Cardiac muscle cell (in vitro differentiated cells and primary cell): Measurements from ENCODE around the gene KDM4C. TPM values are rescaled to one million over a fixed set of nuclear protein-coding genes. Genes with fewer than 3 reads are reported as not detected.
A peak's percentile ranks its signal among the peaks of the same experiment; 100 is the strongest.

Source experiments
- DNase-seq, 2 donors: peaks; one replicate each; pipeline versions ENCODE4 v3.0.0 to v3.0.0-alpha.2; 2010 to 2017; ENCODE audit warnings: low read depth in 1 of 2, low spot score in 1 of 2
- H3K27ac ChIP-seq: fragments of 200-600 bp; sonication (generic); 2 replicates; pipeline ENCODE4 v1.5.1; 2016
- H3K27me3 ChIP-seq: fragments of 200-600 bp; sonication (generic); 2 replicates; pipeline ENCODE4 v1.6.0; 2016; ENCODE audit warnings: control low read depth
- H3K36me3 ChIP-seq: fragments of 200-600 bp; sonication (generic); 2 replicates; pipeline ENCODE4 v1.5.1; 2016; ENCODE audit warnings: control low read depth
- H3K4me1 ChIP-seq: fragments of 200-600 bp; sonication (generic); 2 replicates; pipeline ENCODE4 v1.8.1; 2017; ENCODE audit warnings: low read depth, mild to moderate bottlenecking, mixed run types
- H3K4me3 ChIP-seq: fragments of 200-600 bp; sonication (generic); 2 replicates; pipeline ENCODE4 v1.5.1; 2016; ENCODE audit warnings: mild to moderate bottlenecking
- H3K9me3 ChIP-seq: fragments of 200-600 bp; sonication (generic); 2 replicates; pipeline ENCODE4 v1.5.1; 2017; ENCODE audit warnings: low read depth, mild to moderate bottlenecking, control low read depth
- CTCF ChIP-seq: IDR thresholded peaks from 2 replicates; pipeline ENCODE4 v1.5.1; 2012; ENCODE audit warnings: low read depth, mild to moderate bottlenecking, low read length
- polyA plus RNA-seq: library from polyadenylated mRNA; unstranded; fragments of >200 nt; fragmentation: Nextera tagmentation; extraction: Ambion mirVana; gene quantifications from 2 replicates; pipeline ENCODE4 v1.2.1, GENCODE V29; 2016
- total RNA-seq: library from RNA; depleted of rRNA; stranded (reverse); fragments of >200 nt; gene quantifications from 2 replicates; pipeline ENCODE4 v1.2.3, GENCODE V29; 2016

The KDM4C gene
- total and polyA plus RNA-seq, 2 experiments from 2014 or later, result 15.1 to 32.0 TPM

- Histone ChIP-seq H3K9me3 (no peaks in the 10 kb centered on the region), H3K4me3 (no peak overlapping the region)
These were observed 386.7 kb downstream of the KDM4C start for GRCh38 chr9:7144265-7145046.

GRCh38 chr9:7145361-7146069 is 387.7 kb downstream of the KDM4C start:
- TF ChIP-seq CTCF, result no peak
- no peaks in the 10 kb centered on the region for H3K27me3 ChIP-seq
- peak overlapping the region; percentile 84 for H3K27ac ChIP-seq
- no peak for DNase-seq
- H3K4me3 ChIP-seq, result no peak overlapping the region
- no peaks in the 10 kb centered on the region for H3K9me3 ChIP-seq
- H3K36me3 ChIP-seq, result no peaks in the 10 kb centered on the region
- peaks cover 66% of the 10 kb centered on the region for H3K4me1 ChIP-seq

More at GRCh38 chr9:7144265-7145046, 386.7 kb downstream of the KDM4C start:
- H3K27ac ChIP-seq, result peak overlapping the region; percentile 84
- DNase-seq, result peak in 1 of 2 donors; percentile 48
- no peaks in the 10 kb centered on the region for H3K36me3 ChIP-seq
- no peaks in the 10 kb centered on the region for H3K27me3 ChIP-seq
- no peak for TF ChIP-seq CTCF
- H3K4me1 ChIP-seq, result peaks cover 64% of the 10 kb centered on the region

- no peak for DNase-seq
- no peak for TF ChIP-seq CTCF
These were observed 388.8 kb downstream of the KDM4C start for GRCh38 chr9:7146582-7146981.

GRCh38 chr9:7147121-7148090 is 389.6 kb downstream of the KDM4C start:
- Histone ChIP-seq H3K36me3 (no peaks in the 10 kb centered on the region), H3K27me3 (no peaks in the 10 kb centered on the region), H3K9me3 (no peaks in the 10 kb centered on the region), H3K4me1 (peaks cover 67% of the 10 kb centered on the region), H3K4me3 (no peak overlapping the region), H3K27ac (peak overlapping the region; percentile 84)
- peak in 1 of 2 donors; percentile 55 for DNase-seq
- no peak for TF ChIP-seq CTCF

More at GRCh38 chr9:7146582-7146981, 388.8 kb downstream of the KDM4C start:
- Histone ChIP-seq H3K27me3 (no peaks in the 10 kb centered on the region), H3K27ac (peak overlapping the region; percentile 84), H3K9me3 (no peaks in the 10 kb centered on the region), H3K4me3 (no peak overlapping the region), H3K4me1 (peaks cover 60% of the 10 kb centered on the region), H3K36me3 (no peaks in the 10 kb centered on the region)

GRCh38 chr9:7148243-7148765 is 390.5 kb downstream of the KDM4C start:
- peak overlapping the region; percentile 84 for H3K27ac ChIP-seq
- no peaks in the 10 kb centered on the region for H3K9me3 ChIP-seq
- peaks cover 76% of the 10 kb centered on the region for H3K4me1 ChIP-seq
- H3K36me3 ChIP-seq, result no peaks in the 10 kb centered on the region
- TF ChIP-seq CTCF, result no peak
- H3K4me3 ChIP-seq, result no peak overlapping the region
- no peaks in the 10 kb centered on the region for H3K27me3 ChIP-seq
- no peak for DNase-seq
